ENCODE results near the gene CCDC90B.
"Not testable (repeated sequence)": the region's sequence is repeated elsewhere in the genome, so short reads cannot be mapped to it uniquely, and the experiment has no call there.

Gene CCDC90B

GRCh38 chr11:83292709-83293456, 6.7 kb upstream of the CCDC90B start:
- peak; percentile 26 for DNase-seq (ENCODE audit: low spot score)
- peak; percentile 37 for FAIRE-seq

GRCh38 chr11:83287631-83288030, 1.5 kb upstream of the CCDC90B start:
- DNase-seq (ENCODE audit: low spot score) (no peak), FAIRE-seq (no peak)

GRCh38 chr11:83285151-83285770, 906 bp downstream of the CCDC90B start:
- no peak for DNase-seq (ENCODE audit: low spot score)
- FAIRE-seq: no peak

- DNase-seq (ENCODE audit: low spot score) (no peak), FAIRE-seq (no peak)
These were observed 1.5 kb downstream of the CCDC90B start for GRCh38 chr11:83284501-83285150.

GRCh38 chr11:83282084-83282716, 4.0 kb downstream of the CCDC90B start:
- DNase-seq (ENCODE audit: low spot score): no peak
- FAIRE-seq: no peak

GRCh38 chr11:83280256-83280655, 5.9 kb downstream of the CCDC90B start:
- FAIRE-seq (no peak), DNase-seq (ENCODE audit: low spot score) (no peak)

GRCh38 chr11:83278351-83278750, 7.8 kb downstream of the CCDC90B start:
- DNase-seq (ENCODE audit: low spot score): no peak
- FAIRE-seq: no peak

GRCh38 chr11:83275888-83276641, 10.1 kb downstream of the CCDC90B start:
- no peak for DNase-seq (ENCODE audit: low spot score)
- FAIRE-seq: no peak

- DNase-seq (ENCODE audit: low spot score): peak; percentile 63
These were observed 13.5 kb downstream of the CCDC90B start for GRCh38 chr11:83272627-83273026.

GRCh38 chr11:83271734-83272133, 14.4 kb downstream of the CCDC90B start:
- not testable (repeated sequence) for DNase-seq (ENCODE audit: low spot score); FAIRE-seq

More at GRCh38 chr11:83272627-83273026, 13.5 kb downstream of the CCDC90B start:
- peak; percentile 91 for FAIRE-seq

- DNase-seq (ENCODE audit: low spot score); FAIRE-seq: not testable (repeated sequence)
These were observed 17.1 kb downstream of the CCDC90B start for GRCh38 chr11:83269080-83269479.

- FAIRE-seq (no peak), DNase-seq (ENCODE audit: low spot score) (no peak)
These were observed 20.8 kb downstream of the CCDC90B start for GRCh38 chr11:83265331-83265730.

- DNase-seq (ENCODE audit: low spot score) (no peak), FAIRE-seq (no peak)
These were observed 26.6 kb downstream of the CCDC90B start for GRCh38 chr11:83259559-83259958.

GRCh38 chr11:83257761-83258168, 28.4 kb downstream of the CCDC90B start:
- peak; percentile 80 for DNase-seq (ENCODE audit: low spot score)
- FAIRE-seq: peak; percentile 85

- no peak for FAIRE-seq
- DNase-seq (ENCODE audit: low spot score): no peak
These were observed 29.4 kb downstream of the CCDC90B start for GRCh38 chr11:83256602-83257340.

GRCh38 chr11:83255366-83255765, 30.8 kb downstream of the CCDC90B start:
- FAIRE-seq: no peak
- DNase-seq (ENCODE audit: low spot score): no peak

GRCh38 chr11:83252941-83253340, 33.2 kb downstream of the CCDC90B start:
- FAIRE-seq: no peak
- DNase-seq (ENCODE audit: low spot score): no peak

GRCh38 chr11:83252266-83252665, 33.9 kb downstream of the CCDC90B start:
- DNase-seq (ENCODE audit: low spot score): no peak
- no peak for FAIRE-seq

GRCh38 chr11:83249972-83250593, 36.1 kb downstream of the CCDC90B start:
- DNase-seq (ENCODE audit: low spot score): peak; percentile 13
- peak; percentile 28 for FAIRE-seq

- DNase-seq (ENCODE audit: low spot score) (no peak), FAIRE-seq (no peak)
These were observed 36.7 kb downstream of the CCDC90B start for GRCh38 chr11:83249445-83249844.
